ENCODE data around the gene NEDD9. TPM values are rescaled to one million over a fixed set of nuclear protein-coding genes. Genes with fewer than 3 reads are reported as not detected.

NEDD9 gene
- total and polyA plus RNA-seq, 2 donors (not counting 1 experiment from before 2014, with no cell fraction given) = 38.9 to 46.2 TPM

- no peaks in the 10 kb centered on the region for H3K9me3 ChIP-seq (ENCODE audit: control extremely low read depth in 1 of 3, control insufficient read depth in 2 of 3, insufficient read depth in 1 of 3, low read length in 2 of 3)
- H3K27ac Mint-ChIP-seq = no peak overlapping the region
- POLR2A ChIA-PET = no interaction called here
- intact Hi-C loops (cut with micrococcal nuclease) = no loop called here
- DNase-seq (no peak), ATAC-seq (ENCODE audit: low read depth) (no peak)
- no peaks in the 10 kb centered on the region for H3K27me3 ChIP-seq (replicated peaks in 1 of 4; ENCODE audit: control extremely low read depth in 1 of 4, control insufficient read depth in 3 of 4, insufficient read depth in 4 of 4, low read length in 3 of 4)
- 96% methylated on average over 3 of the region's 3 CpGs for WGBS (ENCODE audit: insufficient coverage)
- no peaks in the 10 kb centered on the region for H3K9me3 Mint-ChIP-seq (ENCODE audit: insufficient read depth)
- no peak overlapping the region for H3K27ac ChIP-seq (ENCODE audit: low read length in 2 of 2)
- no peaks in the 10 kb centered on the region for H3K27me3 Mint-ChIP-seq
- H3K79me2 ChIP-seq (ENCODE audit: control insufficient read depth, insufficient read depth, low read length) = peaks cover 78% of the 10 kb centered on the region
- TF ChIP-seq, protein P1, sequence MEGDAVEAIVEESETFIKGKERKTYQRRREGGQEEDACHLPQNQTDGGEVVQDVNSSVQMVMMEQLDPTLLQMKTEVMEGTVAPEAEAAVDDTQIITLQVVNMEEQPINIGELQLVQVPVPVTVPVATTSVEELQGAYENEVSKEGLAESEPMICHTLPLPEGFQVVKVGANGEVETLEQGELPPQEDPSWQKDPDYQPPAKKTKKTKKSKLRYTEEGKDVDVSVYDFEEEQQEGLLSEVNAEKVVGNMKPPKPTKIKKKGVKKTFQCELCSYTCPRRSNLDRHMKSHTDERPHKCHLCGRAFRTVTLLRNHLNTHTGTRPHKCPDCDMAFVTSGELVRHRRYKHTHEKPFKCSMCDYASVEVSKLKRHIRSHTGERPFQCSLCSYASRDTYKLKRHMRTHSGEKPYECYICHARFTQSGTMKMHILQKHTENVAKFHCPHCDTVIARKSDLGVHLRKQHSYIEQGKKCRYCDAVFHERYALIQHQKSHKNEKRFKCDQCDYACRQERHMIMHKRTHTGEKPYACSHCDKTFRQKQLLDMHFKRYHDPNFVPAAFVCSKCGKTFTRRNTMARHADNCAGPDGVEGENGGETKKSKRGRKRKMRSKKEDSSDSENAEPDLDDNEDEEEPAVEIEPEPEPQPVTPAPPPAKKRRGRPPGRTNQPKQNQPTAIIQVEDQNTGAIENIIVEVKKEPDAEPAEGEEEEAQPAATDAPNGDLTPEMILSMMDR (IDR thresholded peaks at IDR 0.05) = no peak
- TF ChIP-seq EZH2 (IDR thresholded peaks at IDR 0.05; ENCODE audit: borderline replicate concordance, insufficient read depth, low read depth, low read length, poor library complexity, severe bottlenecking) = no peak
- peaks cover 12% of the 10 kb centered on the region for H4K20me1 ChIP-seq (ENCODE audit: control insufficient read depth, insufficient read depth, low read length, poor library complexity, severe bottlenecking)
- CTCF ChIA-PET = interaction anchor here (0.9 kb wide), 1 partner anchor 11 kb away, joined by 4 read pairs; no protein-coding TSS in a partner anchor
- no peaks in the 10 kb centered on the region for H3K4me1 ChIP-seq (ENCODE audit: control insufficient read depth in 2 of 2, insufficient read depth in 2 of 2, low read length in 2 of 2)
- peaks cover 9 to 23% of the 10 kb centered on the region in 2 experiments for H3K36me3 ChIP-seq (replicated peaks in 1 of 2; ENCODE audit: control extremely low read depth in 1 of 2, control insufficient read depth in 1 of 2, extremely low read depth in 1 of 2, insufficient read depth in 2 of 2, low read length in 1 of 2)
- peaks cover 12% of the 10 kb centered on the region for H3K4me1 Mint-ChIP-seq
- no peak overlapping the region for H3K4me2 ChIP-seq (replicated peaks; ENCODE audit: low read depth, low read length, poor library complexity, severe bottlenecking)
- no peak overlapping the region for H2AFZ ChIP-seq (ENCODE audit: insufficient read depth, low read depth, low read length, poor library complexity, severe bottlenecking)
- H3K4me3 Mint-ChIP-seq = no peak overlapping the region
- H3K9ac ChIP-seq (ENCODE audit: low read length) = no peak overlapping the region
- no peak overlapping the region for H3K4me3 ChIP-seq (ENCODE audit: control extremely low read depth in 1 of 5, extremely low read depth in 1 of 5, insufficient read depth in 1 of 5, low read depth in 2 of 5, low read length in 4 of 5)
Observed at GRCh38 chr6:11266926-11267325, 34.5 kb upstream of the NEDD9 start.

DNA sequence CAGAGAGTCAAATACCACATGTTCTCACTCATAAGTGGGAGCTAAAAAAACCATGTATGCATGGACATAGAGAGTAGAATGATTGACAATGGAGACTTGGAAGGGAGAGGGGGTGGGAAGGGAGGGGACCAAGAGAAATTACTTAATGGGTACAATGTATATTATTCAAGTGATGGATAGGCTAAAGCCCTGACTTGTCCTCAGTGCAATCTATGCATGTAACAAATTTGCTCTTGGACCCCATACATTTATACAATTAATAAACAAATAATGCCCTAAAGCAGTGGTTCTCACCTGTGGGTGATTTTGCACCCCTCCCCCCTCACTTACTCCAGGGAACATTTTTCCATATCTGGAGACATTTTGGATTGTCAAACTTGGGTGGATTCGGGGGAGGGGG lies 33.5 kb upstream of the NEDD9 start:
- H3K9ac ChIP-seq (ENCODE audit: low read length) = no peak overlapping the region
- no peaks in the 10 kb centered on the region for H3K9me3 Mint-ChIP-seq (ENCODE audit: insufficient read depth)
- H2AFZ ChIP-seq (ENCODE audit: insufficient read depth, low read depth, low read length, poor library complexity, severe bottlenecking) = no peak overlapping the region
- DNase-seq = no peak
- H3K36me3 ChIP-seq (replicated peaks in 1 of 2; ENCODE audit: control extremely low read depth in 1 of 2, control insufficient read depth in 1 of 2, extremely low read depth in 1 of 2, insufficient read depth in 2 of 2, low read length in 1 of 2) = peaks cover 6 to 23% of the 10 kb centered on the region in 2 experiments
- no peak overlapping the region for H3K4me3 ChIP-seq (ENCODE audit: control extremely low read depth in 1 of 5, extremely low read depth in 1 of 5, insufficient read depth in 1 of 5, low read depth in 2 of 5, low read length in 4 of 5)
- H3K4me3 Mint-ChIP-seq = no peak overlapping the region
- H3K4me1 Mint-ChIP-seq = peaks cover 11% of the 10 kb centered on the region
- H3K4me2 ChIP-seq (replicated peaks; ENCODE audit: low read depth, low read length, poor library complexity, severe bottlenecking) = no peak overlapping the region
- H3K4me1 ChIP-seq (ENCODE audit: control insufficient read depth in 2 of 2, insufficient read depth in 2 of 2, low read length in 2 of 2) = no peaks in the 10 kb centered on the region
- H3K27me3 ChIP-seq (replicated peaks in 1 of 4; ENCODE audit: control extremely low read depth in 1 of 4, control insufficient read depth in 3 of 4, insufficient read depth in 4 of 4, low read length in 3 of 4) = no peaks in the 10 kb centered on the region
- POLR2A ChIA-PET = no interaction called here
- H3K27ac ChIP-seq (ENCODE audit: low read length in 2 of 2) = no peak overlapping the region
- intact Hi-C loops (cut with micrococcal nuclease) = no loop called here
- CTCF ChIA-PET = no interaction called here
- peaks cover 12% of the 10 kb centered on the region for H4K20me1 ChIP-seq (ENCODE audit: control insufficient read depth, insufficient read depth, low read length, poor library complexity, severe bottlenecking)
- TF ChIP-seq, protein P1 (IDR thresholded peaks at IDR 0.05) = no peak
- TF ChIP-seq EZH2 (IDR thresholded peaks at IDR 0.05; ENCODE audit: borderline replicate concordance, insufficient read depth, low read depth, low read length, poor library complexity, severe bottlenecking) = no peak
- H3K79me2 ChIP-seq (ENCODE audit: control insufficient read depth, insufficient read depth, low read length) = peaks cover 71% of the 10 kb centered on the region
- H3K27me3 Mint-ChIP-seq = no peaks in the 10 kb centered on the region
- no peaks in the 10 kb centered on the region for H3K9me3 ChIP-seq (ENCODE audit: control extremely low read depth in 1 of 3, control insufficient read depth in 2 of 3, insufficient read depth in 1 of 3, low read length in 2 of 3)
- ATAC-seq (ENCODE audit: low read depth) = no peak
- WGBS (ENCODE audit: insufficient coverage) = no CpG with 5 or more reads among the region's 1 CpG
- no peak overlapping the region for H3K27ac Mint-ChIP-seq

Data from B cell (primary cell).